ENCODE measurements around the gene ZBTB20. TPM values are rescaled to one million over a fixed set of nuclear protein-coding genes. Genes with fewer than 3 reads are reported as not detected.

Gene ZBTB20
- total and polyA plus RNA-seq, 2 of the 4 experiments (the other 2 are of a cell fraction): 0.75 to 14.7 TPM

DNA sequence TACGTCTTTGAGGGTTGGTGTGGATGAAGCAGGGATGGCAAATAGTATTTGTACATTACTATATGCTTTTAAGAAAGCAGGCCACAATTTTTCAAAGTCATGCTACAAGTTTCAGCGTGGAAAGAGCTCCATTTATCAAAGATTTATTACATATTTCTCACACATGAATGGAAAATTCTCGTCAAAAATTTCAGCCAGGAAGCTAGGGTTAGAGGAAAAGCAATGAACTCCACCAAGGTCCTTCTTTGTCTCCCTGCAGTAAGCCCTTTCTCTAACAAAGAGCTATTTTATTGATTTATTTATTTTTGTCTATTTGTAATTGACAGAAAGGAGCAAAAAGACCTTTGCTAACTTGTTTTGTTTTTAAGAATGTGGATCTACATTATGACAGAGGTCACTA, 7.5 kb upstream of the ZBTB20 start:
- Histone ChIP-seq H3K4me2 (ENCODE audit: low read depth, low read length) (no peak overlapping the region), H3K9me1 (ENCODE audit: insufficient read depth, low read length) (no peaks in the 10 kb centered on the region), H3K79me1 (ENCODE audit: low read depth in 1 of 2, low read length in 2 of 2) (no peaks in the 10 kb centered on the region), H3K4me3 (ENCODE audit: insufficient read depth, low read depth, low read length) (no peak overlapping the region), H3K27me3 (ENCODE audit: control insufficient read depth, insufficient read depth, low read length) (no peaks in the 10 kb centered on the region), H3K23ac (ENCODE audit: low read depth, low read length) (no peak overlapping the region), H2AK5ac (ENCODE audit: low read depth, low read length) (no peak overlapping the region), H4K91ac (ENCODE audit: insufficient read depth, low read depth, low read length) (no peak overlapping the region), H4K20me1 (ENCODE audit: insufficient read depth, low read length) (no peaks in the 10 kb centered on the region), H3K27ac (ENCODE audit: insufficient read depth, low read length) (no peak overlapping the region), H3K4ac (ENCODE audit: low read depth, low read length) (no peak overlapping the region), H3K14ac (replicated peaks; ENCODE audit: low read depth, low read length) (no peak overlapping the region), H2BK120ac (ENCODE audit: low read depth, low read length) (no peak overlapping the region), H3K18ac (ENCODE audit: low read depth, low read length) (no peak overlapping the region), H2BK5ac (ENCODE audit: low read depth, low read length, poor library complexity, severe bottlenecking) (no peak overlapping the region), H3K56ac (ENCODE audit: extremely low read depth, insufficient read depth, low read length) (no peak overlapping the region), H2AK9ac (replicated peaks; ENCODE audit: low read depth, low read length, poor library complexity) (no peak overlapping the region), H4K8ac (ENCODE audit: low read depth in 2 of 2, low read length in 2 of 2) (no peak overlapping the region), H3K9ac (ENCODE audit: low read depth, low read length) (no peak overlapping the region), H3K9me3 (ENCODE audit: control insufficient read depth, insufficient read depth, low read length) (peaks cover 4% of the 10 kb centered on the region; the same call in 1 of the 2 replicates), H3K4me1 (ENCODE audit: control insufficient read depth, insufficient read depth, low read length) (no peaks in the 10 kb centered on the region), H2BK20ac (ENCODE audit: low read depth, low read length) (no peak overlapping the region), H3K36me3 (ENCODE audit: control insufficient read depth, insufficient read depth, low read length) (no peaks in the 10 kb centered on the region), H2BK15ac (ENCODE audit: low read depth, low read length) (no peak overlapping the region), H2AFZ (replicated peaks; ENCODE audit: low read length, poor library complexity) (no peak overlapping the region), H4K5ac (ENCODE audit: low read depth, low read length) (no peak overlapping the region)
- POLR2A ChIA-PET (ENCODE audit: unreplicated experiment): no interaction called here
- no peak for DNase-seq
- BruUV-seq (replicated peaks): no TSS peak
- TF ChIP-seq FOS (IDR thresholded peaks at IDR 0.05; ENCODE audit: low read depth, low read length): no peak
- TF ChIP-seq NFE2L2 (IDR thresholded peaks at IDR 0.05; ENCODE audit: low read depth, low read length): no peak
- no peak for TF ChIP-seq BHLHE40 (IDR thresholded peaks at IDR 0.05; ENCODE audit: low read depth, low read length)
- no peak for TF ChIP-seq CEBPB (IDR thresholded peaks at IDR 0.05; ENCODE audit: low read depth, low read length)
- no peak for TF ChIP-seq MAFK (IDR thresholded peaks at IDR 0.05; ENCODE audit: low read depth, low read length)
- TF ChIP-seq RAD21 (IDR thresholded peaks at IDR 0.05; ENCODE audit: low read length): no peak
- no peak for TF ChIP-seq RCOR1 (IDR thresholded peaks at IDR 0.05; ENCODE audit: insufficient replicate concordance, low read length)
- TF ChIP-seq, protein P1, sequence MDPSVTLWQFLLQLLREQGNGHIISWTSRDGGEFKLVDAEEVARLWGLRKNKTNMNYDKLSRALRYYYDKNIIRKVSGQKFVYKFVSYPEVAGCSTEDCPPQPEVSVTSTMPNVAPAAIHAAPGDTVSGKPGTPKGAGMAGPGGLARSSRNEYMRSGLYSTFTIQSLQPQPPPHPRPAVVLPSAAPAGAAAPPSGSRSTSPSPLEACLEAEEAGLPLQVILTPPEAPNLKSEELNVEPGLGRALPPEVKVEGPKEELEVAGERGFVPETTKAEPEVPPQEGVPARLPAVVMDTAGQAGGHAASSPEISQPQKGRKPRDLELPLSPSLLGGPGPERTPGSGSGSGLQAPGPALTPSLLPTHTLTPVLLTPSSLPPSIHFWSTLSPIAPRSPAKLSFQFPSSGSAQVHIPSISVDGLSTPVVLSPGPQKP (IDR thresholded peaks at IDR 0.05; ENCODE audit: borderline replicate concordance, low read depth, low read length): no peak
- TF ChIP-seq, protein P2, sequence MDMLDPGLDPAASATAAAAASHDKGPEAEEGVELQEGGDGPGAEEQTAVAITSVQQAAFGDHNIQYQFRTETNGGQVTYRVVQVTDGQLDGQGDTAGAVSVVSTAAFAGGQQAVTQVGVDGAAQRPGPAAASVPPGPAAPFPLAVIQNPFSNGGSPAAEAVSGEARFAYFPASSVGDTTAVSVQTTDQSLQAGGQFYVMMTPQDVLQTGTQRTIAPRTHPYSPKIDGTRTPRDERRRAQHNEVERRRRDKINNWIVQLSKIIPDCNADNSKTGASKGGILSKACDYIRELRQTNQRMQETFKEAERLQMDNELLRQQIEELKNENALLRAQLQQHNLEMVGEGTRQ (IDR thresholded peaks at IDR 0.05; ENCODE audit: low read depth, low read length): no peak
- TF ChIP-seq CHD1 (IDR thresholded peaks at IDR 0.05; ENCODE audit: low read depth, low read length): no peak
- TF ChIP-seq POLR2A (IDR thresholded peaks at IDR 0.05; ENCODE audit: low read depth, low read length): no peak
- WGBS, 2 experiments (ENCODE audit: extremely low coverage in 2 of 2, insufficient read length in 1 of 2): no CpG with 5 or more reads among the region's 3 CpGs
- CTCF ChIA-PET: no interaction called here
- ATAC-seq (ENCODE audit: low read depth): no peak
- intact Hi-C loops (cut with micrococcal nuclease): no loop called here
- in situ Hi-C loops (cut with MboI; ENCODE audit: low sequenced_read_pairs): no loop called here
- dilution Hi-C loops (cut with HindIII; ENCODE audit: low sequenced_read_pairs, unreplicated experiment): no loop called here

Measured in IMR-90 (cell line).